ENCODE data around the gene RFWD3.
A peak's percentile ranks its signal among the peaks of the same experiment; 100 is the strongest.

The RFWD3 gene

DNA sequence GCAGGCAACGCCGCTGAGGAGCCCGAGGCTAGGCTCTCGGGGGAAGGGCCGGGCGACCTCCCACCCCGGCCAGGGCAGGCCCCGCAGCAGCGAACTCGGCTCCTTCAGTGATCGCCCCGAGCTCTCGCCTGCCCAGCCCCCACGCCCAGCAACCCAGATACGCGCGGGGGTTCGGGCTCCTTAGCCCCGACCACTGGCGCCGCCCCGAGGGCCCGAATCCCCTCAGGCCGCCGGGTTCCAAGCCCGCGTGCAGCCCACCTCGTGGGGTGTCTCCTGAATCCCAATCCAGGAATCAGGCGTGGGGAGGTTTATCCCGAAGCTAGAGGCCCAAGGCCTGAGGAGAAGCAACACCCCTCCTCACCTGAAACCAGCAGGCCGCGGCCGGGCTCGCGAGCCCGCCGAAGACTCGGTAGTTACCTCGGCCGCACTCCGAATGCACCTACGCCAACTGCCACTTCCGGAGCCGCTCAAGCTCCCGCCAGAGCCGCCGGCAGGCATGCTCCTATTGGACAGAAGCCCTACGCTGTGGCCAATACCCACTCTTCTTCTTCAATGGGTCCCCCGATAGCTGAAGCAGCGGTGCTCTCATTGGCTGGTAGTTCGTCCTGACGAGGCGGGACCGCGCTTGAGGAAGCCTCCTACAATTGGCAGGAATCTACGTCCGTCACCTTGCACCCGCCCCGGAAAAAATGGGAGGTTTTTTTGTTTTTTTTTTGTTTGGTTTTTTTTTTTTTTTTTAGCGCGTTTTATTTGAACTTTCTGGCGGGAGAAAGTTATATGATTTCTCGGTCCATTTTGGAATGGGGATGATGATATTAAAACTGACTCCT is at the start of gene RFWD3:
RFWD3 (minus strand) TSS at position 453 of the 830 bp plus-strand sequence. CDS start 5,428 bp downstream, outside the sequence.
- peaks cover 55% of the 10 kb centered on the region for H3K36me3 Mint-ChIP-seq (ENCODE audit: low read depth)
- H3K9me3 Mint-ChIP-seq, result no peaks in the 10 kb centered on the region
- peak within 1 kb of the TSS; percentile 97 for H3K27ac Mint-ChIP-seq

DNA sequence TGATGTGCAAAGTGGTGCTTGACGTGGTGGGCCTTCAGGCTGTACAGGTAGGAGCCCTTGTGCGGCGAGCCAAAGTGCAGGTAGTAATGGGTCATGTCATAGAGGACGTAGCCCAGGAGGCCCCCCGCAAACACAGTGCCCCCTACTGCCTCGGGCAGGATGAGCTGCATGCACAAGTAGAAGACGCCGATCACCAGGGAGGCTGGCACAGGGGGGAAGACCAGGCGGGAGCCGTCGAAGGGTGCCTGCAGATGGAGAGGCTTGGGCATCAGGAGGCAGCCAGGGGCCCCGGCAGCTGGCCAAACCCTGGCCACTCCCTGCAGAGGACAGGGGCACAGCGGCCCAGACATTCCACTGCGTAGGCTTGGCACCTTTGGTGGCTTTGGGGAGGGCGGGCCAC is 49.7 kb upstream of the RFWD3 start:
- H3K9me3 Mint-ChIP-seq, result no peaks in the 10 kb centered on the region
- H3K4me3 Mint-ChIP-seq, result no peak overlapping the region
- H3K27ac Mint-ChIP-seq, result no peak overlapping the region
- no peaks in the 10 kb centered on the region for H3K27me3 Mint-ChIP-seq
- no peaks in the 10 kb centered on the region for H3K36me3 Mint-ChIP-seq (ENCODE audit: low read depth)
- no peaks in the 10 kb centered on the region for H3K4me1 Mint-ChIP-seq (ENCODE audit: low read depth)
- DNase-seq, result no peak

More for the DNA sequence above, at the start of gene RFWD3:
- peak within 1 kb of the TSS; percentile 88 for H3K4me3 Mint-ChIP-seq
- peak; percentile 93 for DNase-seq
- H3K27me3 Mint-ChIP-seq, result no peaks in the 10 kb centered on the region
- H3K4me1 Mint-ChIP-seq (ENCODE audit: low read depth), result peaks cover 41% of the 10 kb centered on the region

DNA sequence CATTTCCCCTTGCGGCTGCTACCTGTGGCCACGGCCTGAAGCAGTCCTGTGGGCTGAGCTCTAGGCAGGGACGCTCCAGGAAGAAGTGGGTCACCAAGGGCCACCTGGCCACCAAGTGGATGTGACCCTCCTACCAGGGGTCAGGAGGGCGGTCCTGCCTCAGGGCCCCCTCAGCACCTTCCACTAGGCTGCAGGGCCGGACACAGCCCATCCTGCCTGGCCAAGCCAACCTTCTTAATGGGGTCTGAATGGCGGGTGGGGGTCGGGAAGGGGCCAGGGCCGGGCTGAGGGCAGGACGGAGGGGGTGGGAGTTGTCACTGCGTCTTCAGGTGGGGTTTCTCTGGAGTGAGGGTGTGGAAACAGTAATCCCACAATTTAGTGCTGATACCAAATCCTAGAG is 47.2 kb upstream of the RFWD3 start:
- Mint-ChIP-seq H3K27ac (no peak overlapping the region), H3K27me3 (no peaks in the 10 kb centered on the region), H3K36me3 (ENCODE audit: low read depth) (no peaks in the 10 kb centered on the region), H3K9me3 (no peaks in the 10 kb centered on the region), H3K4me3 (no peak overlapping the region), H3K4me1 (ENCODE audit: low read depth) (peaks cover 3% of the 10 kb centered on the region)
- no peak for DNase-seq

DNA sequence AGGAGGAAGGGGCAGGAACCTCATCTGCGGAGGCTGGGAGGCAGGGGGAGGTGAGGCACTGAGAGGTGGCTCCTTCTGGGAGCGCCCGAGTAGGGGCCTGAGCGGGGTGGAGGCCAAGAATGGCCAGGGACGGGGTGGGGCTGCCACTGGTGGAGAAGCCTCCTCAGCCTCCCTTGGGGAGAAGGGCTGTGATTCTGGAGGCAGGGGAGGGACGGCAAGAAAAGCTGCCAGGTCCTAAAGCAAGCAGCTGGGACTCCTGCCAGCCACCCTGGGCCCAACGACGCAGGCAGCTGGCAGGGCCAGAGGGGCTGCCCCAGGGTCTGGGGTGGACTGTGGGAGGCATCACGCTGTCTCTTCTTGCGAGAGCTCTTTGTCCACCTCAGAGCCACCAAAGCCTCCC is 46.6 kb upstream of the RFWD3 start:
- Mint-ChIP-seq H3K4me3 (no peak overlapping the region), H3K9me3 (no peaks in the 10 kb centered on the region), H3K36me3 (ENCODE audit: low read depth) (no peaks in the 10 kb centered on the region), H3K27me3 (no peaks in the 10 kb centered on the region), H3K4me1 (ENCODE audit: low read depth) (peaks cover 3% of the 10 kb centered on the region), H3K27ac (no peak overlapping the region)
- no peak for DNase-seq

- DNase-seq, result no peak
- no peak overlapping the region for H3K27ac Mint-ChIP-seq
- no peak overlapping the region for H3K4me3 Mint-ChIP-seq
- H3K27me3 Mint-ChIP-seq, result no peaks in the 10 kb centered on the region
- no peaks in the 10 kb centered on the region for H3K9me3 Mint-ChIP-seq
- no peaks in the 10 kb centered on the region for H3K36me3 Mint-ChIP-seq (ENCODE audit: low read depth)
- peaks cover 3% of the 10 kb centered on the region for H3K4me1 Mint-ChIP-seq (ENCODE audit: low read depth)
These were observed 45.3 kb upstream of the RFWD3 start for GRCh38 chr16:74711938-74712337.

- H3K4me1 Mint-ChIP-seq (ENCODE audit: low read depth), result peaks cover 3% of the 10 kb centered on the region
- H3K4me3 Mint-ChIP-seq, result no peak overlapping the region
- no peaks in the 10 kb centered on the region for H3K36me3 Mint-ChIP-seq (ENCODE audit: low read depth)
- H3K9me3 Mint-ChIP-seq, result no peaks in the 10 kb centered on the region
- no peak for DNase-seq
- no peak overlapping the region for H3K27ac Mint-ChIP-seq
- no peaks in the 10 kb centered on the region for H3K27me3 Mint-ChIP-seq
These were observed 43.7 kb upstream of the RFWD3 start for GRCh38 chr16:74710401-74710800.

DNA sequence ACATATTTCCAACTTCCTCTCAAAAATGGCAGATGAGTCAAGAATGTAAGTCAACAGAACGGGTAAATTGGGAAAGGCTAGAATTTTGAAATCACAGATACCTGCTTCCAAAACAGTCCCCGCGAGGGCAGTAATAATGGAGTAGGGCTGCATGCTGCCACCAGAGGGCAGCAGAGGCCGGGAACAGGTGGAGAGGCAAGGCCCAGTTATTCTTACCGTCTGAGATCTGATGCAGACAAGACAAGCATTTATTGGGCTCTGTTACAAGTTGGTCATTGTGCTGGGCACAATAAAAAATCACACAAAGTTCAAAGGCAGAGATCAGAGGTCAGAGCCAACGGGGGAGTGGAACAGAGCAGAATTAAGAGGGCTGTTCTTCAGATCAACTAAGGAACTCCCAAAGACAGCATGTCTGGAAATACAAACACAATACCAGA is 42.8 kb upstream of the RFWD3 start:
- Mint-ChIP-seq H3K4me1 (ENCODE audit: low read depth) (peaks cover 8% of the 10 kb centered on the region), H3K4me3 (no peak overlapping the region), H3K27me3 (no peaks in the 10 kb centered on the region), H3K9me3 (no peaks in the 10 kb centered on the region), H3K27ac (no peak overlapping the region), H3K36me3 (ENCODE audit: low read depth) (no peaks in the 10 kb centered on the region)
- DNase-seq, result peak; percentile 85

DNA sequence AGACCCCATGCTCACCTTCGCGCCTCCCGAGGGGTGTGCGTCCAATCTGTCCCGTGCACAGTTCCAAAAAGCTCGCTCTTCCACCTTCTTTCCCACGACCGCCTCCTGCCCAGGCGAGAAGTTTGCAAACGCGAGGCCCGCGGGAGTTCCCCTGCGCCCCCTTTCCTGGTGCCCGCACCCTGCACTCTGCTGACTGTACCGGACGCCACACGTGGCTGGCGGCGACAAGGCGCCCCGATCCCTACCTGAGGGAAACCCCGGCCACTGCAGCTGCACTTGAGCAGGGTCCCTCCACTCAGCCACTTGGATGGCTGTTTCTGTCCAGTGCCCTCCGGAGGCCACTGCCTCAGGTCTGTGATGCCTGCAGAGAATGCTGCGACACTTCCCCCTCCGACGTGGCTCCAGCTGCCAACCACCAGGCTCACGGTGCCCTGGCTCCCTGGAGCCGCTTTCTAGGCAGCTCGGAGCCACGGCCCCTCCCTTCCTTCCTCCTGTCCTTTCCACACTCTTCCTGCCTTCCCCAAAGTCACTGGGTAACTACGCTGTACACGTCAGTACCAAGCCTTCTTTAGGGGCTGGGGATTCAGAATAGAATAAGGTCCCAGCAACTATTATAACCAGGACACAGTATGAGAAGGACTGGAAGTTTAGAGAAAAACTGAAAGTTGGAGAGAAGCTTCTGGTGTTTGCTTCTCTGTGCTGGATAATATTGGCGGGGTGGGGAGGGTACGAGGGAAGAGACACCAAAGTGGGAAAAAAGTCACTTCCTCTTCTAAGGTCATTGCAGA is 34.0 kb upstream of the RFWD3 start, which contains the start of gene MLKL:
MLKL (minus strand) TSS at position 425 of the 788 bp plus-strand sequence. CDS start 5,105 bp downstream, outside the sequence.
- peaks cover 62% of the 10 kb centered on the region for H3K4me1 Mint-ChIP-seq (ENCODE audit: low read depth)
- H3K36me3 Mint-ChIP-seq (ENCODE audit: low read depth), result peaks cover 35% of the 10 kb centered on the region

DNA sequence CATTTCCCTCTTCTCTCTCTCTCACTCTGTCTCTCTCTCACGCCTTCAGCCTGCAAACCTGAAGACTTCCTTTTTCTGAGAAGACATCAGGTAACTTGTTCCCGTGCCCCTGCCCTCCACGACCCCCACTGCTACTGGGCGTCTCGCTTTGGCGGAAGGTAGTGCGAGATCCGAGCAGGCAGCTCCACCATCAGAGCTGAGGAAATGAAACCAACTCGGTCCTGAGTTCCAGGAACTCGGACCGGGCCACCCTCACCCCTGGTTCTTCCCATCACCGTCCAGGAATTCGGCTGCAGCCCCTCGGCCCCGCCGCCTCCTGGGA is 33.4 kb upstream of the RFWD3 start:
- Mint-ChIP-seq H3K4me3 (peak overlapping the region; percentile 90), H3K27ac (peak overlapping the region; percentile 98), H3K4me1 (ENCODE audit: low read depth) (peaks cover 65% of the 10 kb centered on the region), H3K27me3 (no peaks in the 10 kb centered on the region), H3K36me3 (ENCODE audit: low read depth) (peaks cover 41% of the 10 kb centered on the region), H3K9me3 (no peaks in the 10 kb centered on the region)
- no peak for DNase-seq

More for the DNA sequence above, 34.0 kb upstream of the RFWD3 start, which contains the start of gene MLKL:
- peak within 1 kb of the TSS; percentile 90 for H3K4me3 Mint-ChIP-seq
- peak; percentile 79 for DNase-seq
- H3K27ac Mint-ChIP-seq, result peak within 1 kb of the TSS; percentile 98
- H3K9me3 Mint-ChIP-seq, result no peaks in the 10 kb centered on the region
- H3K27me3 Mint-ChIP-seq, result no peaks in the 10 kb centered on the region

GRCh38 chr16:74699666-74700065 is 33.0 kb upstream of the RFWD3 start:
- H3K36me3 Mint-ChIP-seq (ENCODE audit: low read depth), result peaks cover 43% of the 10 kb centered on the region
- H3K9me3 Mint-ChIP-seq, result no peaks in the 10 kb centered on the region
- DNase-seq, result no peak
- H3K27ac Mint-ChIP-seq, result peak overlapping the region; percentile 79
- H3K27me3 Mint-ChIP-seq, result no peaks in the 10 kb centered on the region
- H3K4me3 Mint-ChIP-seq, result peak overlapping the region; percentile 90
- H3K4me1 Mint-ChIP-seq (ENCODE audit: low read depth), result peaks cover 62% of the 10 kb centered on the region

DNA sequence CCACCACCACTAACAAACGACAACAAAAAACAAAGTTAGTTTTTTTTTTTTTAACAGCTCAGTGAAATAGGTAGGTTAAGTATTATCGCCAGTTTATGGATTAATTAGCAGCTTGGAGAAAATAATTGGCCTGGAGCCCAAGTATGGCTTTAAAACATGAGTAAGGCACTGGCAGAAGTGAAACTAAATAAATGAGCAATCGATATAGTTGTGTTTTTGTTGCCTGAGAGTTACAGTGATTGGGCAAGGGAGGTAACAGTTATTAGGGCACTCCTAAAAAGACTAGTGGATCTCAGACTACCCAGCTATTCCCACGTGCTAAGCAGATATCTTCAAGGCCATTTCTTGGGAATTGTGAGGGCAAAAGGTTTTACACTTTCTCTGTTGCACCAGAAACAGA is 31.5 kb upstream of the RFWD3 start:
- H3K36me3 Mint-ChIP-seq (ENCODE audit: low read depth), result peaks cover 58% of the 10 kb centered on the region
- peak overlapping the region; percentile 88 for H3K27ac Mint-ChIP-seq
- H3K9me3 Mint-ChIP-seq, result no peaks in the 10 kb centered on the region
- peak overlapping the region; percentile 90 for H3K4me3 Mint-ChIP-seq
- H3K4me1 Mint-ChIP-seq (ENCODE audit: low read depth), result peaks cover 65% of the 10 kb centered on the region
- H3K27me3 Mint-ChIP-seq, result no peaks in the 10 kb centered on the region
- no peak for DNase-seq

GRCh38 chr16:74695450-74696422 is 29.1 kb upstream of the RFWD3 start:
- no peaks in the 10 kb centered on the region for H3K27me3 Mint-ChIP-seq
- peaks cover 81% of the 10 kb centered on the region for H3K36me3 Mint-ChIP-seq (ENCODE audit: low read depth)
- peaks cover 53% of the 10 kb centered on the region for H3K4me1 Mint-ChIP-seq (ENCODE audit: low read depth)
- DNase-seq, result peak; percentile 60
- H3K4me3 Mint-ChIP-seq, result peak overlapping the region; percentile 61
- H3K27ac Mint-ChIP-seq, result peak overlapping the region; percentile 81
- H3K9me3 Mint-ChIP-seq, result no peaks in the 10 kb centered on the region

GRCh38 chr16:74691093-74691855 is 24.6 kb upstream of the RFWD3 start:
- H3K27ac Mint-ChIP-seq, result no peak overlapping the region
- H3K36me3 Mint-ChIP-seq (ENCODE audit: low read depth), result peaks cover 94% of the 10 kb centered on the region
- no peaks in the 10 kb centered on the region for H3K27me3 Mint-ChIP-seq
- H3K9me3 Mint-ChIP-seq, result no peaks in the 10 kb centered on the region
- DNase-seq, result no peak
- no peak overlapping the region for H3K4me3 Mint-ChIP-seq
- peaks cover 21% of the 10 kb centered on the region for H3K4me1 Mint-ChIP-seq (ENCODE audit: low read depth)
